Measurements from ENCODE around the gene IFI35. TPM values are rescaled to one million over a fixed set of nuclear protein-coding genes. Genes with fewer than 3 reads are reported as not detected.

IFI35 gene
- total and polyA plus RNA-seq, 2 donors from 2014 or later: 41.4 to 58.6 TPM

DNA sequence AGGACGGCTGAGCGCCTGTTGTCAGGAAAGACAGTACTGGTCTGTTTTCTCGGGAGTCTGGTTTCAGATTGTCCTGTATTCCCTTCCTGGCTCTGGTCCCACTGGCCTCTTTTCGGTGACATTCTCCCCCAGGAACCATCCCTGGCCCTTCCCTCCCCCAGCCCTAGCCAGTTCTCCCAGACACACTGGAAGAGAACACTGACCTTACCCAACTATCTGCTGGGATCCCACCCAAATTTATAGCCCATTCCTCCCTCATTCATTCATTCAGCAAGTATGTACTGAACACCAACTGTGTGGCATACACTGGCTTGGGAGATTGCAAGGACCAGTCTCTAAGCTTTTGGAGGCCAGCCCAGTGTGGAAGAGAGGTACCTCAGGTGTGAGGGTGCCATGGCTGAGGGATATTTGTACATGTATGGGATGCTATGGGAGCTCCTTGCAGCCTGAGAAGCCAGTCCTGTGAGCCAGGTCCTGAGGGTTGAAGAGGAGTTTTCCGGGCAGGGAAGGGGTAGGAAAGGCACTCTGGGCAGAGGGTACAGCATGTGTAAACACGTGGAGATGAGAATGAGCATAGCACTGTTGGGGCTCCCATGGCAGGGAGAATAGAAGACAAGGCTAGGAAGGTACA is 23.7 kb downstream of the IFI35 start:
- Histone ChIP-seq H3K36me3 (ENCODE audit: control insufficient read depth in 2 of 3, insufficient read depth in 3 of 3, low read length in 3 of 3) (no peaks in the 10 kb centered on the region), H3K9ac (ENCODE audit: low read length in 3 of 3) (no peak overlapping the region), H3K27me3 (ENCODE audit: control insufficient read depth, insufficient read depth, low read length) (no peaks in the 10 kb centered on the region), H3K27ac (ENCODE audit: low read depth in 2 of 2, low read length in 2 of 2) (no peak overlapping the region), H3K9me3 (ENCODE audit: control insufficient read depth in 2 of 3, insufficient read depth in 1 of 3, low read length in 3 of 3) (no peaks in the 10 kb centered on the region), H3K4me3 (ENCODE audit: low read length in 3 of 3) (no peak overlapping the region), H3K4me1 (ENCODE audit: control insufficient read depth in 2 of 3, insufficient read depth in 2 of 3, low read depth in 1 of 3, low read length in 3 of 3) (no peaks in the 10 kb centered on the region)
- DNase-seq: no peak
- intact Hi-C loops (cut with DNase I): no loop called here
- TF ChIP-seq, protein P1, sequence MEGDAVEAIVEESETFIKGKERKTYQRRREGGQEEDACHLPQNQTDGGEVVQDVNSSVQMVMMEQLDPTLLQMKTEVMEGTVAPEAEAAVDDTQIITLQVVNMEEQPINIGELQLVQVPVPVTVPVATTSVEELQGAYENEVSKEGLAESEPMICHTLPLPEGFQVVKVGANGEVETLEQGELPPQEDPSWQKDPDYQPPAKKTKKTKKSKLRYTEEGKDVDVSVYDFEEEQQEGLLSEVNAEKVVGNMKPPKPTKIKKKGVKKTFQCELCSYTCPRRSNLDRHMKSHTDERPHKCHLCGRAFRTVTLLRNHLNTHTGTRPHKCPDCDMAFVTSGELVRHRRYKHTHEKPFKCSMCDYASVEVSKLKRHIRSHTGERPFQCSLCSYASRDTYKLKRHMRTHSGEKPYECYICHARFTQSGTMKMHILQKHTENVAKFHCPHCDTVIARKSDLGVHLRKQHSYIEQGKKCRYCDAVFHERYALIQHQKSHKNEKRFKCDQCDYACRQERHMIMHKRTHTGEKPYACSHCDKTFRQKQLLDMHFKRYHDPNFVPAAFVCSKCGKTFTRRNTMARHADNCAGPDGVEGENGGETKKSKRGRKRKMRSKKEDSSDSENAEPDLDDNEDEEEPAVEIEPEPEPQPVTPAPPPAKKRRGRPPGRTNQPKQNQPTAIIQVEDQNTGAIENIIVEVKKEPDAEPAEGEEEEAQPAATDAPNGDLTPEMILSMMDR (IDR thresholded peaks at IDR 0.05; ENCODE audit: borderline replicate concordance, extremely low read depth, insufficient read depth): no peak
- FAIRE-seq: no peak

DNA sequence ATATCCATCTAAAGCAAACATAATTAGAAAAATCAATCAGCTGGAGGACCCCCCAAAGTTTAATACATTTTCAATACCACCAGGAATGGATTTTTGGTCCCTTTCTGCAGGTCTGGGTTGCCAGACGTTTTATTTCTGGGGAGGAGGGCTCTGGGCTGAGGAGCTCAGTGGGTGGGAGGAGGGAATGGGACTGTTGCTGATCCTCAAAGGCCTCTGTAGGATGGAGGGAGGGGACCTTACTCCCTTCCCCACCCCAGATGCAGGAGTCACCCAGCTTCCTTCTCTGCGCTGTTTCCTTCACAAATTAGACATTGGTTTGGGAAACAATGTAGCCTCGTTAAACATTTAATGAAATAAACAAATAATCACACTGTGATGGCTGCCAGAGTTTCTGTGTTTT is 25.1 kb downstream of the IFI35 start:
- no peak overlapping the region for H3K27ac ChIP-seq (ENCODE audit: low read depth in 2 of 2, low read length in 2 of 2)
- no peaks in the 10 kb centered on the region for H3K9me3 ChIP-seq (ENCODE audit: control insufficient read depth in 2 of 3, insufficient read depth in 1 of 3, low read length in 3 of 3)
- no peaks in the 10 kb centered on the region for H3K27me3 ChIP-seq (ENCODE audit: control insufficient read depth, insufficient read depth, low read length)
- intact Hi-C loops (cut with DNase I): no loop called here
- H3K9ac ChIP-seq (ENCODE audit: low read length in 3 of 3): no peak overlapping the region
- no peaks in the 10 kb centered on the region for H3K36me3 ChIP-seq (ENCODE audit: control insufficient read depth in 2 of 3, insufficient read depth in 3 of 3, low read length in 3 of 3)
- H3K4me1 ChIP-seq (ENCODE audit: control insufficient read depth in 2 of 3, insufficient read depth in 2 of 3, low read depth in 1 of 3, low read length in 3 of 3): no peaks in the 10 kb centered on the region
- H3K4me3 ChIP-seq (ENCODE audit: low read length in 3 of 3): no peak overlapping the region
- FAIRE-seq (no peak), DNase-seq (no peak)
- TF ChIP-seq, protein P1 (IDR thresholded peaks at IDR 0.05; ENCODE audit: borderline replicate concordance, extremely low read depth, insufficient read depth): no peak

DNA sequence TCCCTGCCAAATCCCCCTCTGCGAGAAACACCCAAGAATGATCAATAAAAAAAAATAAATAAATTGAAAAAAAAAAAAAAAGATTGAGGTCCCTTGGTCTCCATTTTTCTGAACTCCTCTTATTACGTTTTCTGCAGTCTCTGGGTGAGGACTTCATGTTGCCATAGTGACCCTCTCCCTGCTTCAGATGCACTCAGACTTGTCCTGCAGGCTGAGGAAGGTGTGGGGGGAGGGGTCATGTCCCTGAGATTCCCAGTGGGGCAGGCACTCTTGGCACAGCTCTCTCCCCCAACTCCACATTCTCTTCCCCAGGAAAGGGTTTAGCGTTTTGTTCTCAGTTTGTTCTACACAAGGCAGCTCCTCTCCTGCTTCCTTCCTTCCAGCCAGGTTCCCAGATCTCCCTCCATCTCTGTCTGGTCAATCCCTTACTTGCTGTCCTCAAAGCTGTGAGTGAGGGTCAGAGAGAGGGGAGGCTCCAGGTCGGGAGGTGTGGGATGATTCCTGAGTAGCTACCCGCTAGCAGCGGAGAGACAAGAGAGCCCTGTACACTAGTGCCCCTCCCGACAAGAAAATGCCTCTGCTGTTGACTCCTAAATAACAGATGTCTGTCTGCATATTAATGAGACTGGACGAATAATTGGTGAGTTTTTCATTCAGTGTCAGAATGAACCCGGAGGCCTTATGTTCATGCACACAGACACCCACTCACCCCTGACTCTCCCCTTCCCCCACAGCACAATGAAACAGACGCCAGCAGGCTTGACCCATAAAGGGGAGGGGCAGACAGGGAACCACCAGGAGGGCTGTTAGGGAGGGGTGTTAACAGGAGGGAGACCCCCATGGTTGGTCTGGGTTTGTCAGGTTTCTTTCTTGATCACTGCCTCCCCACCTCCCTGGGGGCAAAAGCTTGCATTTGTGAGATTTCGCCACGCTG is 27.6 kb downstream of the IFI35 start:
- DNase-seq (peak; percentile 20 to 70 (median 64)), FAIRE-seq (no peak)
- Histone ChIP-seq H3K36me3 (ENCODE audit: control insufficient read depth in 2 of 3, insufficient read depth in 3 of 3, low read length in 3 of 3) (no peaks in the 10 kb centered on the region), H3K4me1 (ENCODE audit: control insufficient read depth in 2 of 3, insufficient read depth in 2 of 3, low read depth in 1 of 3, low read length in 3 of 3) (no peaks in the 10 kb centered on the region), H3K4me3 (ENCODE audit: low read length in 3 of 3) (no peak overlapping the region), H3K9ac (ENCODE audit: low read length in 3 of 3) (no peak overlapping the region), H3K27me3 (ENCODE audit: control insufficient read depth, insufficient read depth, low read length) (no peaks in the 10 kb centered on the region), H3K27ac (ENCODE audit: low read depth in 2 of 2, low read length in 2 of 2) (no peak overlapping the region), H3K9me3 (ENCODE audit: control insufficient read depth in 2 of 3, insufficient read depth in 1 of 3, low read length in 3 of 3) (no peaks in the 10 kb centered on the region)
- TF ChIP-seq, protein P1 (IDR thresholded peaks at IDR 0.05; ENCODE audit: borderline replicate concordance, extremely low read depth, insufficient read depth): no peak
- intact Hi-C loops (cut with DNase I): no loop called here
